ENCODE measurements around the gene PDZD7. TPM values are rescaled to one million over a fixed set of nuclear protein-coding genes. Genes with fewer than 3 reads are reported as not detected.
"Not testable (repeated sequence)": the region's sequence is repeated elsewhere in the genome, so short reads cannot be mapped to it uniquely, and the experiment has no call there.

The PDZD7 gene
- total and polyA plus RNA-seq, 2 of the 8 experiments (the other 6 are each of a cell fraction or from before 2014, with no cell fraction given) = 0.88 to 1.6 TPM

- ChIA-PET CTCF (ENCODE audit: partially characterized antibody) (interaction anchor here (0.9 to 51.8 kb wide), 5 partner anchors 9 to 108 kb away, joined by 3 to 2176 read pairs (median 6); partner anchors contain the start of gene KAZALD1), POLR2A (ENCODE audit: partially characterized antibody) (interaction anchor here (0.7 kb wide), 1 partner anchor 12 kb away, joined by 4 read pairs; no protein-coding TSS in a partner anchor)
- not testable (repeated sequence) for H2BK15ac ChIP-seq (ENCODE audit: low read length); H3K4ac ChIP-seq (replicated peaks; ENCODE audit: insufficient read length, low read depth, low read length); H3K9me3 ChIP-seq (ENCODE audit: insufficient read depth in 2 of 2, low read depth in 1 of 2, low read length in 1 of 2); FAIRE-seq; H2BK20ac ChIP-seq (ENCODE audit: low read length); H2AK5ac ChIP-seq (ENCODE audit: low read depth, low read length); H3K79me2 ChIP-seq (ENCODE audit: control insufficient read depth in 1 of 2, insufficient read depth in 2 of 2, low read length in 2 of 2); H3K79me1 ChIP-seq (ENCODE audit: low read depth, low read length); H2BK120ac ChIP-seq (replicated peaks; ENCODE audit: low read depth, low read length); H2BK12ac ChIP-seq (ENCODE audit: low read depth, low read length); H4K5ac ChIP-seq (ENCODE audit: insufficient read length, low read depth, low read length); DNase-seq (ENCODE audit: low read depth in 1 of 2, low spot score in 2 of 2); H3K56ac ChIP-seq (replicated peaks; ENCODE audit: insufficient read length, low read depth, low read length); H3K23ac ChIP-seq (ENCODE audit: insufficient read length); H4K8ac ChIP-seq (ENCODE audit: extremely low read depth, insufficient read depth, low read length); H3K4me3 ChIP-seq (ENCODE audit: extremely low read depth in 1 of 4, insufficient read depth in 2 of 4, low read depth in 3 of 4, low read length in 4 of 4); H3K9ac ChIP-seq (replicated peaks in 1 of 4; ENCODE audit: extremely low read depth in 1 of 4, low read depth in 3 of 4, low read length in 3 of 4); H4K91ac ChIP-seq (replicated peaks; ENCODE audit: insufficient read length, low read length); H3K14ac ChIP-seq (ENCODE audit: insufficient read length); H3K36me3 ChIP-seq (ENCODE audit: control insufficient read depth in 2 of 4, insufficient read depth in 4 of 4, low read length in 3 of 4); H2BK5ac ChIP-seq (ENCODE audit: low read depth, low read length); H4K20me1 ChIP-seq (replicated peaks in 1 of 2; ENCODE audit: control insufficient read depth in 1 of 2, insufficient read depth in 2 of 2, low read length in 2 of 2); H3K18ac ChIP-seq (ENCODE audit: extremely low read depth, low read length); H2AFZ ChIP-seq (ENCODE audit: low read length); H3K4me2 ChIP-seq (ENCODE audit: insufficient read depth in 1 of 2, low read depth in 2 of 2, low read length in 2 of 2); H3K27ac ChIP-seq (ENCODE audit: low read depth, low read length)
- Histone ChIP-seq H3K23me2 (ENCODE audit: low read depth, low read length) (peaks cover 17% of the 10 kb centered on the region), H3K27me3 (replicated peaks in 1 of 4; ENCODE audit: control insufficient read depth in 3 of 4, extremely low read depth in 1 of 4, insufficient read depth in 3 of 4, low read length in 3 of 4) (peaks cover 1 to 45% (median 35%) of the 10 kb centered on the region in 4 experiments), H3K4me1 (replicated peaks in 1 of 4; ENCODE audit: control insufficient read depth in 3 of 4, insufficient read depth in 4 of 4, low read length in 3 of 4) (peaks cover 0 to 23% (median 18%) of the 10 kb centered on the region in 4 experiments; a peak in 6 of 7 replicates)
- 78% methylated on average over 4 of the region's 4 CpGs; no CpG with 5 or more reads in 1 of the 2 experiments for whole genome bisulfite sequencing, 2 experiments (ENCODE audit: extremely low coverage in 1 of 2, insufficient coverage in 1 of 2, insufficient read length in 1 of 2, insufficient replicate concordance in 2 of 2, low coverage in 1 of 2, low lambda C conversion rate in 2 of 2, missing lambda C conversion rate in 1 of 2)
Measured at GRCh38 chr10:101034404-101034803, 3.5 kb upstream of the PDZD7 start.

Data from H1 (cell line).